Activated CD8-positive, alpha-beta memory T cell treated with anti-CD3 and anti-CD28 coated beads, Interleukin-2, amount 10 ng/mL, durations not matched to agents 7 days and 5 days (primary cell): Measurements from ENCODE around the gene PSTPIP1. TPM values are rescaled to one million over a fixed set of nuclear protein-coding genes. Genes with fewer than 3 reads are reported as not detected.
A peak's percentile ranks its signal among the peaks of the same experiment; 100 is the strongest.

Experiments
- ATAC-seq: fragments of 150-1000 bp; cut with Tn5 transposase; one replicate; pipeline ENCODE4 v1.10.0; 2021; ENCODE audit warnings: moderate library complexity
- CTCF ChIA-PET: fragments of 350-600 bp; sonication (Branson Sonifier 250); formaldehyde crosslinking; loops from one replicate; lab custom pipeline; 2021; ENCODE audit warnings: antibody characterized with exemption; lab: Charles Lee
- DNase-seq: peaks from one replicate; pipeline ENCODE4 v3.0.0-alpha.2; 2020
- H3K27ac Mint-ChIP-seq: one replicate; pipeline ENCODE4 v1.8.0; 2021; ENCODE audit warnings: mild to moderate bottlenecking, mixed read lengths
- H3K27me3 Mint-ChIP-seq: one replicate; pipeline ENCODE4 v1.8.0; 2021; ENCODE audit warnings: mixed read lengths
- H3K36me3 Mint-ChIP-seq: one replicate; pipeline ENCODE4 v1.8.0; 2021; ENCODE audit warnings: mild to moderate bottlenecking, mixed read lengths
- H3K4me1 Mint-ChIP-seq: one replicate; pipeline ENCODE4 v1.8.0; 2021; ENCODE audit warnings: mixed read lengths
- H3K4me3 Mint-ChIP-seq: one replicate; pipeline ENCODE4 v1.8.0; 2021; ENCODE audit warnings: mild to moderate bottlenecking, moderate library complexity, mixed read lengths
- H3K9me3 Mint-ChIP-seq: one replicate; pipeline ENCODE4 v1.8.0; 2022; ENCODE audit warnings: low read depth, mixed read lengths
- total RNA-seq, 2 experiments: library from RNA; stranded (reverse); gene quantifications; one replicate each; pipeline ENCODE4 v1.2.3, GENCODE V29; 2021

Gene PSTPIP1
- total RNA-seq, 2 experiments from 2014 or later, result 157 to 255 TPM

- Mint-ChIP-seq H3K27me3 (no peaks in the 10 kb centered on the region), H3K27ac (peak overlapping the region; percentile 73), H3K4me1 (peaks cover 88% of the 10 kb centered on the region), H3K4me3 (no peak overlapping the region), H3K9me3 (no peaks in the 10 kb centered on the region), H3K36me3 (peaks cover 54% of the 10 kb centered on the region)
- DNase-seq (no peak), ATAC-seq (no peak)
- CTCF ChIA-PET, result interaction anchor here (1.5 to 4.5 kb wide), 3 partner anchors 14 to 37 kb away, joined by 3 to 19 read pairs (median 5); partner anchors contain the start of gene PSTPIP1
Measured at GRCh38 chr15:77010312-77010686, 15.4 kb downstream of the PSTPIP1 start.

GRCh38 chr15:77010857-77011256 is 15.9 kb downstream of the PSTPIP1 start:
- Mint-ChIP-seq H3K4me3 (no peak overlapping the region), H3K27me3 (no peaks in the 10 kb centered on the region), H3K27ac (peak overlapping the region; percentile 73), H3K9me3 (no peaks in the 10 kb centered on the region), H3K4me1 (peaks cover 88% of the 10 kb centered on the region), H3K36me3 (peaks cover 49% of the 10 kb centered on the region)
- DNase-seq, result no peak
- CTCF ChIA-PET, result interaction anchor here (1.6 kb wide), 1 partner anchor 37 kb away, joined by 5 read pairs; no protein-coding TSS in a partner anchor
- no peak for ATAC-seq

- CTCF ChIA-PET, result interaction anchor here (0.9 to 3.0 kb wide), 10 partner anchors 8 to 39 kb away, joined by 3 to 50 read pairs (median 8); partner anchors contain the start of gene PSTPIP1
- Mint-ChIP-seq H3K4me1 (peaks cover 89% of the 10 kb centered on the region), H3K27me3 (no peaks in the 10 kb centered on the region), H3K36me3 (peaks cover 39% of the 10 kb centered on the region), H3K27ac (peak overlapping the region; percentile 99), H3K9me3 (no peaks in the 10 kb centered on the region), H3K4me3 (peak overlapping the region; percentile 70)
- DNase-seq (no peak), ATAC-seq (no peak)
Measured at GRCh38 chr15:77012117-77012712, 17.3 kb downstream of the PSTPIP1 start.

GRCh38 chr15:77012868-77013267 is 17.9 kb downstream of the PSTPIP1 start:
- peaks cover 37% of the 10 kb centered on the region for H3K36me3 Mint-ChIP-seq
- H3K4me3 Mint-ChIP-seq, result peak overlapping the region; percentile 70
- H3K27me3 Mint-ChIP-seq, result no peaks in the 10 kb centered on the region
- peak overlapping the region; percentile 99 for H3K27ac Mint-ChIP-seq
- peaks cover 94% of the 10 kb centered on the region for H3K4me1 Mint-ChIP-seq
- DNase-seq, result peak; percentile 91
- CTCF ChIA-PET, result interaction anchor here (0.9 to 3.0 kb wide), 10 partner anchors 8 to 41 kb away, joined by 3 to 50 read pairs (median 8); partner anchors contain the start of gene PSTPIP1
- H3K9me3 Mint-ChIP-seq, result no peaks in the 10 kb centered on the region
- peak; percentile 61 for ATAC-seq

- peak overlapping the region; percentile 70 for H3K4me3 Mint-ChIP-seq
Measured at GRCh38 chr15:77013776-77014131, 18.8 kb downstream of the PSTPIP1 start.

GRCh38 chr15:77014132-77015081 is 19.5 kb downstream of the PSTPIP1 start:
- H3K36me3 Mint-ChIP-seq, result peaks cover 41% of the 10 kb centered on the region
- DNase-seq, result peak; percentile 75

More at GRCh38 chr15:77013776-77014131, 18.8 kb downstream of the PSTPIP1 start:
- H3K27ac Mint-ChIP-seq, result peak overlapping the region; percentile 99
- peaks cover 39% of the 10 kb centered on the region for H3K36me3 Mint-ChIP-seq
- H3K27me3 Mint-ChIP-seq, result no peaks in the 10 kb centered on the region
- ATAC-seq, result peak; percentile 83
- DNase-seq, result peak; percentile 97
- H3K9me3 Mint-ChIP-seq, result no peaks in the 10 kb centered on the region
- peaks cover 98% of the 10 kb centered on the region for H3K4me1 Mint-ChIP-seq
- CTCF ChIA-PET, result interaction anchor here (1.1 to 3.0 kb wide), 9 partner anchors 9 to 42 kb away, joined by 4 to 50 read pairs (median 8); partner anchors contain the start of gene PSTPIP1

GRCh38 chr15:77015646-77016320 is 20.9 kb downstream of the PSTPIP1 start:
- H3K27ac Mint-ChIP-seq, result peak overlapping the region; percentile 99
- peaks cover 99% of the 10 kb centered on the region for H3K4me1 Mint-ChIP-seq
- peaks cover 46% of the 10 kb centered on the region for H3K36me3 Mint-ChIP-seq
- CTCF ChIA-PET, result interaction anchor here (1.0 to 5.4 kb wide), 8 partner anchors 9 to 42 kb away, joined by 3 to 25 read pairs (median 4); no protein-coding TSS in a partner anchor
- DNase-seq (no peak), ATAC-seq (no peak)
- H3K4me3 Mint-ChIP-seq, result peak overlapping the region; percentile 55
- H3K9me3 Mint-ChIP-seq, result no peaks in the 10 kb centered on the region
- H3K27me3 Mint-ChIP-seq, result no peaks in the 10 kb centered on the region

More at GRCh38 chr15:77014132-77015081, 19.5 kb downstream of the PSTPIP1 start:
- no peaks in the 10 kb centered on the region for H3K27me3 Mint-ChIP-seq
- no peaks in the 10 kb centered on the region for H3K9me3 Mint-ChIP-seq
- CTCF ChIA-PET, result interaction anchor here (0.7 to 3.2 kb wide), 14 partner anchors 8 to 42 kb away, joined by 3 to 50 read pairs (median 8); partner anchors contain the start of gene PSTPIP1
- ATAC-seq, result peak; percentile 18
- H3K27ac Mint-ChIP-seq, result peak overlapping the region; percentile 99
- peak overlapping the region; percentile 70 for H3K4me3 Mint-ChIP-seq
- H3K4me1 Mint-ChIP-seq, result peaks cover 99% of the 10 kb centered on the region

- H3K4me1 Mint-ChIP-seq, result peaks cover 99% of the 10 kb centered on the region
- ATAC-seq (no peak), DNase-seq (no peak)
- no peaks in the 10 kb centered on the region for H3K9me3 Mint-ChIP-seq
- H3K27me3 Mint-ChIP-seq, result no peaks in the 10 kb centered on the region
- CTCF ChIA-PET, result interaction anchor here (1.0 to 5.4 kb wide), 5 partner anchors 8 to 42 kb away, joined by 3 to 25 read pairs (median 8); no protein-coding TSS in a partner anchor
- no peak overlapping the region for H3K4me3 Mint-ChIP-seq
- H3K36me3 Mint-ChIP-seq, result peaks cover 42% of the 10 kb centered on the region
- H3K27ac Mint-ChIP-seq, result peak overlapping the region; percentile 99
Measured at GRCh38 chr15:77016321-77016695, 21.4 kb downstream of the PSTPIP1 start.

GRCh38 chr15:77017091-77017660 is 22.2 kb downstream of the PSTPIP1 start:
- Mint-ChIP-seq H3K36me3 (peaks cover 37% of the 10 kb centered on the region), H3K27me3 (no peaks in the 10 kb centered on the region)

GRCh38 chr15:77017761-77018720 is 23.1 kb downstream of the PSTPIP1 start:
- CTCF ChIA-PET, result interaction anchor here (1.0 to 5.4 kb wide), 5 partner anchors 12 to 44 kb away, joined by 3 to 25 read pairs (median 6); no protein-coding TSS in a partner anchor
- H3K27ac Mint-ChIP-seq, result peak overlapping the region; percentile 99
- DNase-seq, result no peak
- no peaks in the 10 kb centered on the region for H3K9me3 Mint-ChIP-seq
- no peak for ATAC-seq
- H3K27me3 Mint-ChIP-seq, result no peaks in the 10 kb centered on the region
- H3K36me3 Mint-ChIP-seq, result peaks cover 32% of the 10 kb centered on the region
- no peak overlapping the region for H3K4me3 Mint-ChIP-seq
- peaks cover 100% of the 10 kb centered on the region for H3K4me1 Mint-ChIP-seq

More at GRCh38 chr15:77017091-77017660, 22.2 kb downstream of the PSTPIP1 start:
- peak overlapping the region; percentile 99 for H3K27ac Mint-ChIP-seq
- H3K4me3 Mint-ChIP-seq, result no peak overlapping the region
- no peak for ATAC-seq
- H3K4me1 Mint-ChIP-seq, result peaks cover 99% of the 10 kb centered on the region
- no peaks in the 10 kb centered on the region for H3K9me3 Mint-ChIP-seq
- CTCF ChIA-PET, result interaction anchor here (1.6 to 5.4 kb wide), 4 partner anchors 7 to 43 kb away, joined by 6 to 25 read pairs (median 10); no protein-coding TSS in a partner anchor
- DNase-seq, result no peak

- H3K36me3 Mint-ChIP-seq, result peaks cover 35% of the 10 kb centered on the region
- ATAC-seq (no peak), DNase-seq (no peak)
- H3K4me3 Mint-ChIP-seq, result no peak overlapping the region
- H3K4me1 Mint-ChIP-seq, result peaks cover 100% of the 10 kb centered on the region
- H3K27ac Mint-ChIP-seq, result peak overlapping the region; percentile 99
- CTCF ChIA-PET, result interaction anchor here (0.9 to 7.1 kb wide), 3 partner anchors 12 to 45 kb away, joined by 3 to 103 read pairs (median 25); partner anchors contain the start of gene PSTPIP1
- H3K27me3 Mint-ChIP-seq, result no peaks in the 10 kb centered on the region
- no peaks in the 10 kb centered on the region for H3K9me3 Mint-ChIP-seq
Measured at GRCh38 chr15:77018796-77019505, 24.0 kb downstream of the PSTPIP1 start.
